Neural crest cell (in vitro differentiated cells): Measurements from ENCODE around the gene DNLZ. TPM values are rescaled to one million over a fixed set of nuclear protein-coding genes. Genes with fewer than 3 reads are reported as not detected.
A peak's percentile ranks its signal among the peaks of the same experiment; 100 is the strongest.

Experiments
- DNase-seq: peaks from one replicate; pipeline ENCODE4 v3.0.0; 2021; ENCODE audit warnings: low read depth, mixed read lengths, low spot score
- H3K27ac Mint-ChIP-seq: one replicate; pipeline ENCODE4 v1.8.0; 2021; ENCODE audit warnings: mild to moderate bottlenecking, mixed read lengths; ENCODE audit not compliant: unreplicated experiment
- H3K27me3 Mint-ChIP-seq: 2 replicates; pipeline ENCODE4 v1.8.0; 2021; ENCODE audit warnings: low read depth, mild to moderate bottlenecking, mixed read lengths
- H3K36me3 Mint-ChIP-seq: 2 replicates; pipeline ENCODE4 v1.8.0; 2021; ENCODE audit warnings: low read depth, mild to moderate bottlenecking, mixed read lengths
- H3K4me1 Mint-ChIP-seq: 2 replicates; pipeline ENCODE4 v1.8.0; 2021; ENCODE audit warnings: mixed read lengths
- H3K4me3 Mint-ChIP-seq: one replicate; pipeline ENCODE4 v1.8.0; 2021; ENCODE audit warnings: mild to moderate bottlenecking, mixed read lengths
- H3K9me3 Mint-ChIP-seq: 2 replicates; pipeline ENCODE4 v1.8.0; 2021; ENCODE audit warnings: mixed read lengths
- CTCF ChIP-seq: fragments of 200-600 bp; sonication (generic); conservative IDR thresholded peaks from 2 replicates; pipeline ENCODE4 v1.5.0; 2021; ENCODE audit warnings: antibody characterized with exemption, mild to moderate bottlenecking
- total RNA-seq: library from RNA; stranded (reverse); gene quantifications from 2 replicates; pipeline ENCODE4 v1.2.1, GENCODE V29; 2021

The DNLZ gene
- total RNA-seq, 1 donor from 2014 or later = 21.3 TPM

DNA sequence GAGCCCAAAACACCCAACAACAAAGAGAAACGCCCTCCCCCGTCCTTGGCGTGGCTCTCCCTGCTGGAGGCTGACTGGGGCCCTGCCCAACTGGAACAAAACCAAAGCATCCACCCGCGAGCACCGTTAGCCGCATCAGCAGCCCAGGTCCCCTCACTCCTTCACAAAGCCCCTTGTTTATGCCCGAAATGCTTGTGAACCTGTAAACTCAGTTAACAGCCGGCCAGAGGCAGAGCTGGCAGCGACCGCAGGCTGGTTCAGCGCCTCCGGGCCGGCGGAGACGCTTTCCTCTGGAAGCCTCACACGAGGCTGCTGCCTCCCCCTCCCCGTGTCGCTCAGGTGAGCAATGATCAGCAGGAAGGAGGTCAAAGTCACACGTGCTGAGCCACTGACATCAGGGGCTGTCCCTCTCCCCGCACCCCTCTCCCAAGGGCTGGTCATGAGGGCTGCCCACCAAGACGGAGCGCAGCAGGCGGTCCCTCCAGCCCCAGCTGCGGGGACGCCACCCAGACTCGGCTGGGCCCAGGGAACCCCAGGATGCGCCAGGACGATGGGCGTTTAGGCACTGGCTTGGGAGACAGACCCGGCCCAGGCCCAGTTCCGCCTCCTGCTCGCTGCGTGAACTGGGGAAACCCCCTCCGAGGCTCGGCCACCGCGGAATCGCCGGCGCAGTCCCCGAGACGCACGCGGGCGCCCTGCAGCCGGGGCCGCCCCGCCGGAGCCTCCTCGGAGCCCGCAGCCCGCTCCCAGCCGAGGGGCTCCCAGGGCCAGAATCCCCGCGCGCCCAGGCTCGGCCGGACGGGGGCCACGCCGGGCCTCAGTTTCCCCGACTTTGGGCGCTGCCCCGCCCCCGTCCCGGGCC, 35.9 kb upstream of the DNLZ start:
- DNase-seq = peak; percentile 6
- TF ChIP-seq CTCF = no peak
- Mint-ChIP-seq H3K27ac (peak overlapping the region; percentile 87), H3K27me3 (no peaks in the 10 kb centered on the region), H3K9me3 (no peaks in the 10 kb centered on the region), H3K4me3 (peak overlapping the region; percentile 91), H3K4me1 (peaks cover 8% of the 10 kb centered on the region), H3K36me3 (no peaks in the 10 kb centered on the region)

- no peak overlapping the region for H3K27ac Mint-ChIP-seq
- H3K4me1 Mint-ChIP-seq = peaks cover 8% of the 10 kb centered on the region
- no peaks in the 10 kb centered on the region for H3K36me3 Mint-ChIP-seq
- no peak for DNase-seq
- H3K9me3 Mint-ChIP-seq = no peaks in the 10 kb centered on the region
- H3K27me3 Mint-ChIP-seq = no peaks in the 10 kb centered on the region
- no peak for TF ChIP-seq CTCF
- H3K4me3 Mint-ChIP-seq = peak overlapping the region; percentile 91
Measured at GRCh38 chr9:136398286-136398685, 34.7 kb upstream of the DNLZ start.

DNA sequence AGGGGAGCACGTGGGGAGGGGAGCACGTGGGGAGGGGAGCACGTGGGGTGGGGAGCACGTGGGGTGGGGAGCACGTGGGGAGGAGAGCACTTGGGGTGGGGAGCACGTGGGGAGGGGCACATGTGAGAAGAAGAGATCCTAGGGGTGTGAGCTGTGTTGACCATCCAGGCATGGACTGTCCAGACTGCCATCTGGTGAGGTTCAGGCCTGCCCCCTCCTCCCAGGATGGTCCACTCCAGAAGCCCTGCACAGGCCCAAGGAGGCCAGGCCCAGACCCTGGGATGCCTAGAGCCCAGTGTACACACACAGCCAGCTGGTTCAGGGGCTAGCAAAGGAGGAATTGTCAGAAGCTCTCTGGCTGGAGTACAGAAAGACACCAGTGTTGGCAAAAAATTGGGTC, 34.1 kb upstream of the DNLZ start:
- no peak for DNase-seq
- H3K9me3 Mint-ChIP-seq = no peaks in the 10 kb centered on the region
- H3K27me3 Mint-ChIP-seq = no peaks in the 10 kb centered on the region
- H3K4me3 Mint-ChIP-seq = no peak overlapping the region
- H3K36me3 Mint-ChIP-seq = no peaks in the 10 kb centered on the region
- H3K4me1 Mint-ChIP-seq = peaks cover 8% of the 10 kb centered on the region
- no peak for TF ChIP-seq CTCF
- no peak overlapping the region for H3K27ac Mint-ChIP-seq

GRCh38 chr9:136396219-136396515, 32.6 kb upstream of the DNLZ start:
- H3K4me3 Mint-ChIP-seq = peak overlapping the region; percentile 57
- no peak for TF ChIP-seq CTCF

GRCh38 chr9:136395345-136396218, 32.0 kb upstream of the DNLZ start:
- peaks cover 3% of the 10 kb centered on the region for H3K36me3 Mint-ChIP-seq
- no peak for DNase-seq
- peaks cover 8% of the 10 kb centered on the region for H3K4me1 Mint-ChIP-seq
- H3K9me3 Mint-ChIP-seq = no peaks in the 10 kb centered on the region
- H3K27ac Mint-ChIP-seq = no peak overlapping the region
- H3K27me3 Mint-ChIP-seq = no peaks in the 10 kb centered on the region
- peak overlapping the region; percentile 57 for H3K4me3 Mint-ChIP-seq
- TF ChIP-seq CTCF = no peak

More at GRCh38 chr9:136396219-136396515, 32.6 kb upstream of the DNLZ start:
- DNase-seq = no peak
- no peak overlapping the region for H3K27ac Mint-ChIP-seq
- H3K36me3 Mint-ChIP-seq = peaks cover 2% of the 10 kb centered on the region
- no peaks in the 10 kb centered on the region for H3K27me3 Mint-ChIP-seq
- H3K9me3 Mint-ChIP-seq = no peaks in the 10 kb centered on the region
- H3K4me1 Mint-ChIP-seq = peaks cover 8% of the 10 kb centered on the region
